ENCODE results near the gene PRSS23.

DNA sequence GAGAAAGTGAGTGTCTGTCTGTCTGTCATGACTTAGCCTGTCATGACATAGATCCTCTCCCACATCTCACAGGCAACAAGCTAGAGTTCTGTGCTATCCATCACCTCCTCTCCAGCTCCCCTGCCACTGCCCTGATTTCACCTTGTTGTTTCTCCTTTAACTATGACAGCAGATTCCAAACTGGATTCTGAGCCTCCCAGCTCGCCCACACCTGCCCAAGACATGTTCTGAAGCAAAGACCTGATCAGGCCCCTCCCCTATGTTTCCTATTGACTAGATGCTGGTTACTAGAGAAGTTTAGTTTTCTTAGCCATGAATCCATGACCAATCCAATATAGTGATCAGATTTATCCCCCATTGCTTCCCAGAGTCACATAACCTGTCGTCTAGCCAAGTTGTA, 15.4 kb downstream of the PRSS23 start:
- TF ChIP-seq, protein P1, sequence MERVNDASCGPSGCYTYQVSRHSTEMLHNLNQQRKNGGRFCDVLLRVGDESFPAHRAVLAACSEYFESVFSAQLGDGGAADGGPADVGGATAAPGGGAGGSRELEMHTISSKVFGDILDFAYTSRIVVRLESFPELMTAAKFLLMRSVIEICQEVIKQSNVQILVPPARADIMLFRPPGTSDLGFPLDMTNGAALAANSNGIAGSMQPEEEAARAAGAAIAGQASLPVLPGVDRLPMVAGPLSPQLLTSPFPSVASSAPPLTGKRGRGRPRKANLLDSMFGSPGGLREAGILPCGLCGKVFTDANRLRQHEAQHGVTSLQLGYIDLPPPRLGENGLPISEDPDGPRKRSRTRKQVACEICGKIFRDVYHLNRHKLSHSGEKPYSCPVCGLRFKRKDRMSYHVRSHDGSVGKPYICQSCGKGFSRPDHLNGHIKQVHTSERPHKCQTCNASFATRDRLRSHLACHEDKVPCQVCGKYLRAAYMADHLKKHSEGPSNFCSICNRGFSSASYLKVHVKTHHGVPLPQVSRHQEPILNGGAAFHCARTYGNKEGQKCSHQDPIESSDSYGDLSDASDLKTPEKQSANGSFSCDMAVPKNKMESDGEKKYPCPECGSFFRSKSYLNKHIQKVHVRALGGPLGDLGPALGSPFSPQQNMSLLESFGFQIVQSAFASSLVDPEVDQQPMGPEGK (CRISPR knock-in tag; IDR thresholded peaks at IDR 0.05; ENCODE audit: borderline replicate concordance) = no peak
- no peak for TF ChIP-seq POU6F1 (CRISPR knock-in tag; IDR thresholded peaks at IDR 0.05; ENCODE audit: borderline replicate concordance, low read depth)
- no peak for TF ChIP-seq CSDC2 (CRISPR knock-in tag; IDR thresholded peaks at IDR 0.05)
- TF ChIP-seq ISL1 (CRISPR knock-in tag; IDR thresholded peaks at IDR 0.05) = no peak
- no peak for TF ChIP-seq BACH2 (CRISPR knock-in tag; IDR thresholded peaks at IDR 0.05; ENCODE audit: borderline replicate concordance)
- no peak for TF ChIP-seq ZNF565 (CRISPR knock-in tag; conservative IDR thresholded peaks at IDR 0.05; ENCODE audit: low read depth)
- TF ChIP-seq CREB5 (CRISPR knock-in tag; IDR thresholded peaks at IDR 0.05; ENCODE audit: low read depth) = no peak
- no peak for TF ChIP-seq ARNTL (CRISPR knock-in tag; IDR thresholded peaks at IDR 0.05; ENCODE audit: borderline replicate concordance, low read depth)

All from SK-N-SH treated with all-trans-retinoic acid at 6 μM for 48 hours (cell line).